Measurements from ENCODE around the gene PIH1D2.

DNA sequence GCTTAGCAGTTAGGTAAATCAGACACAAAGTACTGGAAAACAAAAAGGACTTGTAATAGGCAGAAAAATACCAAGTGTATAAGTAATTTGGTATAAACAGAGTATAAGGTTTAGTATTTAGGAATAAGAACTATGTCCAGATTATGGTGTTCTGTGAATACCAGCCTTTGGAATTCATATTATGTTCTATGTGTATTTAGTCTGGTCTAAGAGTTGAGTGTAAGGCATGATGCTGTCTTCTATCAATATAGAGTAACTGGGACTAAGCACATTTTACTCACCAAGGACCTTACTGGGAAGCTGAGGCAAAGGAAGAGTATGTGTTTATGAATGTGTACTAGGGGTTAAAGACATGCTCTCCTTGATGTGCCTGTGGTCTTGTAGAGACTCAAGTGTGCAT is 22.4 kb upstream of the PIH1D2 start:
- TF ChIP-seq CTCF (IDR thresholded peaks at IDR 0.05; ENCODE audit: borderline replicate concordance, extremely low read depth, low read length, poor library complexity, severe bottlenecking): no peak
- no peak for TF ChIP-seq EZH2 (IDR thresholded peaks at IDR 0.05; ENCODE audit: borderline replicate concordance, low read depth, low read length, severe bottlenecking)

Measured in DND-41 (cell line).